Heart right ventricle (tissue), 16 donors: Measurements from ENCODE around the gene FGFR1OP2. TPM values are rescaled to one million over a fixed set of nuclear protein-coding genes. Genes with fewer than 3 reads are reported as not detected.

ENCODE experiments used
- ATAC-seq, 8 donors: fragments of 200-7000 bp; cut with Tn5 transposase; one replicate each; pipeline ENCODE4 v1.9.1; 2020; ENCODE audit warnings: mild to moderate bottlenecking in 8 of 8, moderate library complexity in 8 of 8, moderate number of reproducible peaks in 1 of 8
- DNase-seq, 2 donors: peaks; one replicate each; pipeline ENCODE4 v3.0.0-alpha.2; 2020
- H3K27ac ChIP-seq, 10 donors: fragments of 200-600 bp; sonication (generic) in 2 of 10; one replicate each; pipeline versions ENCODE4 v1.5.0 to v1.8.0; 2020 to 2022; ENCODE audit warnings: mild to moderate bottlenecking in 3 of 10
- H3K27me3 ChIP-seq, 7 donors: fragments of 200-600 bp; one replicate each; pipeline ENCODE4 v1.8.0; 2021 to 2022; ENCODE audit warnings: mild to moderate bottlenecking in 2 of 7
- H3K36me3 ChIP-seq, 9 donors: fragments of 200-600 bp; sonication (generic) in 1 of 9; one replicate each; pipeline versions ENCODE4 v1.5.0 to v1.8.0; 2020 to 2022; ENCODE audit warnings: mild to moderate bottlenecking in 2 of 9
- H3K4me1 ChIP-seq, 9 donors: fragments of 200-600 bp; sonication (generic) in 1 of 9; one replicate each; pipeline versions ENCODE4 v1.5.0 to v1.8.0; 2020 to 2022; ENCODE audit warnings: mild to moderate bottlenecking in 4 of 9
- H3K4me3 ChIP-seq, 10 donors: fragments of 200-600 bp; sonication (generic) in 2 of 10; one replicate each; pipeline versions ENCODE4 v1.5.0 to v1.8.0; 2020 to 2022; ENCODE audit warnings: mild to moderate bottlenecking in 7 of 10, moderate library complexity in 2 of 10
- H3K9me3 ChIP-seq, 11 donors: fragments of 200-600 bp in 10 of 11; sonication (generic) in 2 of 11; one replicate each; pipeline versions ENCODE4 v1.5.0 to v1.8.0; 2013 to 2022; ENCODE audit warnings: mild to moderate bottlenecking in 2 of 11, control low read depth in 1 of 11, moderate library complexity in 1 of 11
- CTCF ChIP-seq, 9 donors: fragments of 200-600 bp; sonication (generic) in 2 of 9; IDR thresholded peaks; one replicate each; pipeline versions ENCODE4 v1.5.0 to v1.8.0; 2021 to 2022; ENCODE audit warnings: antibody characterized with exemption in 9 of 9, mild to moderate bottlenecking in 5 of 9, moderate library complexity in 1 of 9
- WGBS, 2 donors: extraction: QIAGEN DNeasy Blood & Tissue Kit; methylation state at CpG; one replicate each; pipeline ENCODE4 v1.1.7; 2013; ENCODE audit warnings: inconsistent platforms in 1 of 2; 5-methylcytosine and 5-hydroxymethylcytosine counted together
- intact Hi-C, 10 donors: fragments of 100-400 bp; cut with DNase I; formaldehyde crosslinking; loops; one replicate each; pipeline versions ENCODE4 v1.11.1 to v1.14.2; 2022
- polyA plus RNA-seq, 2 donors: library from polyadenylated mRNA; stranded (reverse); fragments of 200-250 nt; gene quantifications; one replicate each; pipeline ENCODE4 v1.2.3, GENCODE V29; 2013
- total RNA-seq, 10 donors: library from RNA; stranded (reverse); fragmentation: NEBNext Ultra II Directional in 3 of 10; extraction: Animal tissue kit (Norgen Biotek cat#: 25700) in 3 of 10; gene quantifications; one replicate each; pipeline versions ENCODE4 v1.2.1 to v1.2.4, GENCODE V29; 2021 to 2023
- donor health status: Arrhythmogenic right ventricular cardiomyopathy.
- donor health status: ischemic (EF 13 %, LVEDD 7.1; RV severe dilation, severe dysfunction).
- donor health status: healthy with polysubstance abuse.
- donor health status: DM: no; HTN: yes; CAD: no.
- donor health status: DM: no; HTN: no; CAD: no.
- donor health status: ischemic (EF 25% LVEDD 6.9; RV normal size, moderate dysfunction).
- donor health status: ischemic (EF 25% LVEDD 5.7; RV mildly dilated, moderate dysfunction).
- donor health status: healthy.
- donor health status: DM: yes; HTN: yes; CAD: no.
- donor health status: Ischemic cardiomyopathy.
- donor health status: ischemic (EF 35%, LVEDD 5.7; RV mildly dilated, moderate dysfunction).
- donor health status: nonischemic (EF 11% LVEDD 7.7; RV severe dilation, severe dysfunction).
- donor health status: DM: yes; HTN: yes; CAD: no.
- donor health status: PGD.
- donor health status: ischemic (EF 29% LVEDD 5.4; RV normal size, mild dysfunction).
- donor health status: nonischemic (EF 23%, LVEDD 6.1; RV moderate dilation, normal function).

The FGFR1OP2 gene
- total and polyA plus RNA-seq, 12 donors: 22.3 to 41.6 (median 27.9) TPM

- peaks cover 0 to 3% (median 0%) of the 10 kb centered on the region in 11 donors for H3K9me3 ChIP-seq
- H3K4me3 ChIP-seq: peak overlapping the region; percentile 60 to 92 (median 86)
- H3K4me1 ChIP-seq: peaks cover 0 to 77% (median 66%) of the 10 kb centered on the region in 9 donors
- TF ChIP-seq CTCF (IDR thresholded peaks at IDR 0.05): no peak
- no peak for DNase-seq
- peak; percentile 9 to 66 (median 30) for ATAC-seq
- intact Hi-C loops: loop anchor here in 9 of 10 donors (1.0 to 10.0 kb wide), 6 partner anchors 74 to 366 kb away; partner anchors contain the start of genes TM7SF3 (in 9 of the 9) and STK38L (in 1 of the 9)
- H3K27me3 ChIP-seq: no peaks in the 10 kb centered on the region
- peaks cover 0 to 5% (median 0%) of the 10 kb centered on the region in 9 donors for H3K36me3 ChIP-seq
- H3K27ac ChIP-seq: peak overlapping the region; percentile 86 to 99 (median 96)
- WGBS, 2 donors: 0 to 1% methylated on average over 28 of the region's 28 CpGs
Measured at GRCh38 chr12:26938701-26939062, 412 bp downstream of the FGFR1OP2 start.

- peak overlapping the region in 9 of 10 donors; percentile 86 to 99 (median 96) for H3K27ac ChIP-seq
- 4 to 5% methylated on average over 9 of the region's 9 CpGs for WGBS, 2 donors
- peaks cover 0 to 9% (median 0%) of the 10 kb centered on the region in 11 donors for H3K9me3 ChIP-seq
- intact Hi-C loops: loop anchor here in 9 of 10 donors (2.0 to 10.0 kb wide), 5 partner anchors 73 to 365 kb away; partner anchors contain the start of genes TM7SF3 (in 8 of the 9) and STK38L (in 1 of the 9)
- ATAC-seq (no peak), DNase-seq (no peak)
- H3K27me3 ChIP-seq: no peaks in the 10 kb centered on the region
- H3K4me3 ChIP-seq: peak overlapping the region; percentile 60 to 92 (median 86)
- peaks cover 0 to 80% (median 66%) of the 10 kb centered on the region in 9 donors for H3K4me1 ChIP-seq
- TF ChIP-seq CTCF (IDR thresholded peaks at IDR 0.05): no peak
- no peaks in the 10 kb centered on the region for H3K36me3 ChIP-seq
Measured at GRCh38 chr12:26939192-26939832, 1.0 kb downstream of the FGFR1OP2 start.

DNA sequence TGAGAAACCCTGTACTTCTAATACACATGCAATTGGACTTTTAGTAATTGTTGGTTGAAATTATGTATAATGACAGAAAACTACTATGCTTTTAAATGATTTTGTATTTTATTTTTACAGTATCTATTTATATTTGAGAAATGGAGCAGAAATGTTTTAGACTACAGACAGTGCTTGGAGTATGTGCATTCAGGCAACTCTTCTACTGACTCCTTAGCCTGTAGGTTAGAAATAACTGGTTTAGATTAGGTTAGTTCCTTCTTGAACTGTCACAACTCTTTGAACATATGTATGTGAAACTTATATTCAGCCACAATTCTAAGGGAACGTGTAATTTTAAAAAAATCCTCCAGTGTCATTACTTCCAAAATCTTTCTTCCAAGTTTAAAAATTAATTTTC lies 1.7 kb downstream of the FGFR1OP2 start:
- H3K4me3 ChIP-seq: peak overlapping the region in 9 of 10 donors; percentile 60 to 92 (median 89)
- peak overlapping the region in 5 of 10 donors; percentile 96 to 99 (median 97) for H3K27ac ChIP-seq
- DNase-seq (no peak), ATAC-seq (no peak)
- intact Hi-C loops: loop anchor here in 9 of 10 donors (2.0 to 10.0 kb wide), 5 partner anchors 72 to 365 kb away; partner anchors contain the start of genes TM7SF3 (in 8 of the 9) and STK38L (in 1 of the 9)
- peaks cover 0 to 78% (median 64%) of the 10 kb centered on the region in 9 donors for H3K4me1 ChIP-seq
- H3K36me3 ChIP-seq: peaks cover 0 to under 1% (median 0%) of the 10 kb centered on the region in 9 donors
- H3K27me3 ChIP-seq: no peaks in the 10 kb centered on the region
- WGBS, 2 donors: 40 to 56% methylated on average over 1 of the region's 1 CpG
- no peak for TF ChIP-seq CTCF (IDR thresholded peaks at IDR 0.05)
- peaks cover 0 to 15% (median 4%) of the 10 kb centered on the region in 11 donors for H3K9me3 ChIP-seq

DNA sequence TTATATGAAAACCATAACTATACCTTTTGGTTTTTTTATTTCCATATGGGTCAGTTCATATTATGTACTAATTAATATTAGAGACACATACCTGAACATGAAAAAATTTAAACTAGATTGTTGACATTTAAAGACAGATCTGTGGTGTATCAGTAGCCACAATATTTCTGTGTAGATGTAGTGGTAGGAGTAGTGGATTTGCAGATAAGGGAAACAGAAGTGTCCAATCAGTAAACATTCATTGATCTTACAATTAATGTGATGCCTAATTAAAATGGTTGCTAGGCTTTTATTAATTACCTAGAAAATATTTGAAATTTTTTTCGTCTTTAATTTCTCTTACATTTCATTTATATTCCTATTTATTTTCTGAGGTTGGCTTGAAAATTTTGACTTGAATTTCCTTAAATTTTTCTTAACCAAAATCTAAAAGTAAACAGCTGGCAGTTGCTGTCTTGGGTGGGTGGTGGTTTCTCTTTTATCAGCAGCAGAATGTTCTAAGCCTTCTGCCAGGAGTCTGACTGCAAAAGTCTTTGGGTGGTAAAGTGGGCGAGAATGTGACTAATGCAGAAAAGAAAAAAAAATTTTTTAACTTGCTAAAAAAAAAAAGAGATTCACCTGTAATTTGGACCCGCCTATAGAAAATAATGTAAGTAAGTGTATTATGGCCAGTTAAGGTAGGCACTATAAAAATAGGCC lies 2.4 kb downstream of the FGFR1OP2 start:
- no peak for TF ChIP-seq CTCF (IDR thresholded peaks at IDR 0.05)
- no peak for DNase-seq

More for the DNA sequence above, 2.4 kb downstream of the FGFR1OP2 start:
- WGBS, 2 donors: 70 to 87% methylated on average over 3 of the region's 3 CpGs
- ATAC-seq: no peak
- H3K4me3 ChIP-seq: peak overlapping the region in 5 of 10 donors; percentile 82 to 91 (median 89)
- H3K4me1 ChIP-seq: peaks cover 0 to 71% (median 57%) of the 10 kb centered on the region in 9 donors
- intact Hi-C loops: no loop called here
- peaks cover 0 to 8% (median 0%) of the 10 kb centered on the region in 9 donors for H3K36me3 ChIP-seq
- H3K27me3 ChIP-seq: no peaks in the 10 kb centered on the region
- peaks cover 0 to 22% (median 10%) of the 10 kb centered on the region in 11 donors for H3K9me3 ChIP-seq
- peak overlapping the region in 4 of 10 donors; percentile 28 to 99 (median 65) for H3K27ac ChIP-seq
